GM18909 (cell line): ENCODE measurements around the gene INTS4.
"Not testable (repeated sequence)": the region's sequence is repeated elsewhere in the genome, so short reads cannot be mapped to it uniquely, and the experiment has no call there.

Source experiments
- ATAC-seq: cut with Tn5 transposase; IDR thresholded peaks from one replicate; pipeline ENCODE4 v1.9.1; 2021; ENCODE audit warnings: mild to moderate bottlenecking; ENCODE audit not compliant: unreplicated experiment, poor library complexity

Gene INTS4

GRCh38 chr11:77959434-77959833 lies 35.0 kb downstream of the INTS4 start:
- ATAC-seq, result no peak

- ATAC-seq, result not testable (repeated sequence)
Observed at GRCh38 chr11:77958583-77959177, 35.8 kb downstream of the INTS4 start.

- not testable (repeated sequence) for ATAC-seq
Observed at GRCh38 chr11:77943296-77943695, 51.2 kb downstream of the INTS4 start.

GRCh38 chr11:77942465-77942864 lies 52.0 kb downstream of the INTS4 start:
- not testable (repeated sequence) for ATAC-seq

- ATAC-seq, result not testable (repeated sequence)
Observed at GRCh38 chr11:77933596-77933995, 60.9 kb downstream of the INTS4 start.

GRCh38 chr11:77930334-77931208 lies 63.9 kb downstream of the INTS4 start:
- not testable (repeated sequence) for ATAC-seq

DNA sequence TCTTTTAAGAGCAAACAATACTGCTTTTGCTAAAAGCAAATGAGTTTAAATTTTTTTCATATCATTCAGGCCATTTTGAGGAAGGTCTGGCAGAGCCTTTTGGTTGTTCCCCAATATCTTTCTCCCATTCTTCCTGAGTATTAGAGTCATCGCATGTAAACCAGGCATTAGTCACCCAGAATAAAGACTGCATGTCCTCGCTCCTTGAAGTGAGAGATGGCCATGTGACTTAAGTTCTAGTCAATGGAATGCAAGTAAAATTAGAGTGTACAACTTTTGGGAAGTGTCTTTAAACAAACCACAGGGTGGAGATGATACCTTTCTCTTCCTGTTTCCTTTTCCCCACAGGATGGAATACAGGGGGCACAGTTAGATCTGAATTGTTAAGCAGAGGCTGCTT lies 76.8 kb downstream of the INTS4 start:
- ATAC-seq, result not testable (repeated sequence)

GRCh38 chr11:77914307-77914791 lies 80.1 kb downstream of the INTS4 start:
- ATAC-seq, result not testable (repeated sequence)

DNA sequence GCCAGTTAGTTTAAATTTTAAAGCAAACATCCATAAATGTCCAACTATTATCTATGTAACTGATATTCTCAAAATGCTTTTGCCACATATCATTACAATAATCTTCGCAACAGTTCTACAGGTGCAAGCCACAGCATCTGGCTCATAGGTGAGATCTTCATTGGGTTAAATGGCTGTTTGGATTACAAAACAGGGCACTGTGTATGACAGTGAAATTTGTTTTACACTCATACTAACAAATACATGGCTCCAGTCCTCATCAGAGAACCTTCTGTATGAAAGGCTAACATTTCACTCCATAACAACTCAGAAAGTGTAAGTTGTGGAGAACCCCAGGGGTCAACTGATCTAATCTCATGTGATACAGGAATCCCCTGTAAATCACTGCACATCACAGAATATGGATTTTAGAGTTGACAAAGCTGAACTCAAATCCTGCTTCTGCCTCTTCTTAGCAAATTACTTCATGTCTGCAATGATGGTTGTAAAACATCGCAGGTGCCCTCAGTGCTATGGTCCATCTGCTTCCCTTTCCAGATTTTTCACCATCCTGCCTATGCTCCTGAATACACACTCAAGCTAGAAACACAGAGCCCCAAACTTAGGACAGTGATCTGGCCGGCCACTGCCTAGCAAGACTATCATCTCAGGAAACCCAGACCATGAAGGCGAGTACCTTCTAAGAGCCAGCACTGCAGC lies 80.7 kb downstream of the INTS4 start:
- not testable (repeated sequence) for ATAC-seq

GRCh38 chr11:77910828-77911227 lies 83.6 kb downstream of the INTS4 start:
- not testable (repeated sequence) for ATAC-seq

GRCh38 chr11:77909277-77909676 lies 85.2 kb downstream of the INTS4 start:
- no peak for ATAC-seq

- ATAC-seq, result no peak
Observed at GRCh38 chr11:77908835-77909234, 85.6 kb downstream of the INTS4 start.

GRCh38 chr11:77894949-77895348 lies 99.5 kb downstream of the INTS4 start:
- not testable (repeated sequence) for ATAC-seq

DNA sequence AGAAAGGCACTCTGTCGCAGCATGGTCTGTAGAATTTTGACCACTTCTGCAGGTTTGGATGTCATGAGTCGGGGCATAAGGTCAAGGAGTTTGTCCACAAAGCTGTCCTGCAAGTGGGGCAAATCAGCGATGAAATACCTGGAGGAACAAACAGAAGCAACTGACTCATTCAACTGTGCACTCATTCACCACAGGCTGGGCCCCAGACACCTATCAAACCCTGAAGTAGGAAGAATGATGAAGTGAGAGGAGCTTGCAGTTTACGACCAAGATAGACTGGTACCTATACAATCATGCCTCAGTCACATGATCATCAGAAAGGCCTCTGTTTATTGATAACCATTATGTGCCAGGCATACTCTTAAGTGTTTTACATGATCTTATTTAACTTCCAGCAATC lies 102.8 kb downstream of the INTS4 start:
- ATAC-seq, result not testable (repeated sequence)

DNA sequence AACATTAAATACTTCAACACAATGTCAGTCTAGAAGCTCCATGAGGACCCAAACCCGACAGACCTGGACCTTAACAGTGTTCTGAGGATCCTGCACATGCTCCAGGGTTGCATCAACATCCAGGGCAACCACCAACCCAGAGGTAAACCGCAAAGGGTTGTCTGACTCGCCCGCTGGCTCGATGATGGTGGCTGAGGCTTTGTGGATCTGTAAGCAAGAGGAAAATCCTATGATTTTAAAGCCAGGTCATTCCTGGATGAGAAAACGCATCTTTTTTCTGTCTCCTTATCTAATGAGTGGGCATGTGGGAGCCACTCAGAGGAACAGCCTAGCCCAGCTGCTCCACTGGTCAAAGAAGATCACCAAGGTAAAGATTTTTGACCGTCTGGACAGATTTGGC lies 103.2 kb downstream of the INTS4 start:
- not testable (repeated sequence) for ATAC-seq

DNA sequence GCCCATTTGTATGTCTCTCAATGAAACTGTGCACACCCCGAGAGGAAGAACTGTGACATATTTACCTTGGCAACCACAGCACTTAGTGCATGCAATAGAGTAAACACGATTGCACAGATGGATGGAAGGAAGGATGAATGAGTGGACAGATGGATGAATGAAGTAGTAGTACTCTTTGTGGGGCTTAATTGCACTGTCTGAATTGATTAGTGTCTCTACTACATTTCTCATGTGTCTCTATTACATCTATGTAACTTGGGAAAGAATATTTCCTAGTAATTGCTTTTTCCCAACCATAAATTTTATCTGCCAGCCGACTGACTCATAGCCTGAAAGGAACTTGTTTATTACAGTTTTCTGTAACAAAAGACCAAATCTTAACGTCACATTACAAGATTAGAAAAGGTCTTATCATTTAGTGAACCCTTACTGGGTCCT lies 103.8 kb downstream of the INTS4 start:
- ATAC-seq, result not testable (repeated sequence)

GRCh38 chr11:77890100-77890614 lies 104.3 kb downstream of the INTS4 start:
- not testable (repeated sequence) for ATAC-seq

- not testable (repeated sequence) for ATAC-seq
Observed at GRCh38 chr11:77889045-77889444, 105.4 kb downstream of the INTS4 start.

DNA sequence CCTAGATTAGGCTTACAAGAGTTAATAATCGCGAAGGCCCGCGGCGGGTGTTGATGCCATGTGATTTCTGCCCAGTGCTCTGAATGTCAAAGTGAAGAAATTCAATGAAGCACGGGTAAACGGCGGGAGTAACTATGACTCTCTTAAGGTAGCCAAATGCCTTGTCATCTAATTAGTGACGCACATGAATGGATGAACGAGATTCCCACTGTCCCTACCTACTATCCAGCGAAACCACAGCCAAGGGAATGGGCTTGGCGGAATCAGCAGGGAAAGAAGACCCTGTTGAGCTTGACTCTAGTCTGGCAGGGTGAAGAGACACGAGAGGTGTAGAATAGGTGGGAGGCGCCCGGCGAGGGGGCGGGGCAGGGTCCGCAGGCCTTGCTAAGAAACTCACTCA lies 108.1 kb downstream of the INTS4 start:
- ATAC-seq, result no peak

GRCh38 chr11:77884829-77885190 lies 109.7 kb downstream of the INTS4 start:
- ATAC-seq, result no peak
